Measurements from ENCODE around the gene ALG2. TPM values are rescaled to one million over a fixed set of nuclear protein-coding genes. Genes with fewer than 3 reads are reported as not detected.

The ALG2 gene
- total RNA-seq, 3 donors from 2014 or later (not counting 1 experiment from before 2014, with no cell fraction given), result 17.3 to 23.2 (median 20.7) TPM

GRCh38 chr9:99221266-99221620 is 499 bp downstream of the ALG2 start:
- Mint-ChIP-seq H3K27me3 (ENCODE audit: low read depth in 2 of 2) (no peaks in the 10 kb centered on the region), H3K27ac (peak overlapping the region; percentile 99 to 100), H3K4me1 (peaks cover 68 to 80% of the 10 kb centered on the region in 2 donors), H3K9me3 (no peaks in the 10 kb centered on the region), H3K4me3 (peak overlapping the region; percentile 99), H3K36me3 (peaks cover 10% of the 10 kb centered on the region)
- 0% methylated on average over 25 of the region's 25 CpGs for whole genome bisulfite sequencing (ENCODE audit: insufficient coverage)
- no peak for DNase-seq
- Histone ChIP-seq H3K27me3 (ENCODE audit: control insufficient read depth, insufficient read depth, low read length) (no peaks in the 10 kb centered on the region), H3K9me3 (ENCODE audit: control insufficient read depth, insufficient read depth, low read length) (no peaks in the 10 kb centered on the region), H3K4me3 (ENCODE audit: low read length) (peak overlapping the region; percentile 84), H3K36me3 (ENCODE audit: control insufficient read depth, insufficient read depth, low read length) (peaks cover 14% of the 10 kb centered on the region), H3K27ac (ENCODE audit: low read length) (peak overlapping the region; percentile 97), H3K4me1 (ENCODE audit: control insufficient read depth, insufficient read depth, low read length) (peaks cover 23% of the 10 kb centered on the region)
- intact Hi-C loops (cut with micrococcal nuclease), result loop anchor here (5.0 kb wide), 1 partner anchor 596 kb away; no protein-coding TSS in a partner anchor
- ATAC-seq, result no peak
- no peak for TF ChIP-seq CTCF (IDR thresholded peaks at IDR 0.05)

GRCh38 chr9:99220011-99220410 is 1.7 kb downstream of the ALG2 start:
- Mint-ChIP-seq H3K36me3 (peaks cover 10% of the 10 kb centered on the region), H3K4me1 (peaks cover 68 to 69% of the 10 kb centered on the region in 2 donors)

GRCh38 chr9:99216073-99216472 is 5.7 kb downstream of the ALG2 start:
- WGBS (ENCODE audit: insufficient coverage), result 96% methylated on average over 1 of the region's 1 CpG
- Histone ChIP-seq H3K4me3 (ENCODE audit: low read length) (no peak overlapping the region), H3K36me3 (ENCODE audit: control insufficient read depth, insufficient read depth, low read length) (peaks cover 7% of the 10 kb centered on the region), H3K9me3 (ENCODE audit: control insufficient read depth, insufficient read depth, low read length) (peaks cover 6% of the 10 kb centered on the region), H3K4me1 (ENCODE audit: control insufficient read depth, insufficient read depth, low read length) (peaks cover 9% of the 10 kb centered on the region), H3K27ac (ENCODE audit: low read length) (no peak overlapping the region), H3K27me3 (ENCODE audit: control insufficient read depth, insufficient read depth, low read length) (no peaks in the 10 kb centered on the region)
- DNase-seq, result no peak
- Mint-ChIP-seq H3K9me3 (no peaks in the 10 kb centered on the region), H3K4me1 (peaks cover 35 to 37% of the 10 kb centered on the region in 2 donors), H3K27ac (no peak overlapping the region), H3K4me3 (no peak overlapping the region), H3K36me3 (peaks cover 10% of the 10 kb centered on the region), H3K27me3 (ENCODE audit: low read depth in 2 of 2) (no peaks in the 10 kb centered on the region)
- ATAC-seq, result no peak
- intact Hi-C loops (cut with micrococcal nuclease), result no loop called here
- TF ChIP-seq CTCF (IDR thresholded peaks at IDR 0.05), result no peak

More at GRCh38 chr9:99220011-99220410, 1.7 kb downstream of the ALG2 start:
- Histone ChIP-seq H3K4me1 (ENCODE audit: control insufficient read depth, insufficient read depth, low read length) (peaks cover 23% of the 10 kb centered on the region), H3K9me3 (ENCODE audit: control insufficient read depth, insufficient read depth, low read length) (no peaks in the 10 kb centered on the region), H3K27ac (ENCODE audit: low read length) (no peak overlapping the region), H3K27me3 (ENCODE audit: control insufficient read depth, insufficient read depth, low read length) (no peaks in the 10 kb centered on the region), H3K36me3 (ENCODE audit: control insufficient read depth, insufficient read depth, low read length) (peaks cover 9% of the 10 kb centered on the region), H3K4me3 (ENCODE audit: low read length) (no peak overlapping the region)
- TF ChIP-seq CTCF (IDR thresholded peaks at IDR 0.05), result no peak
- H3K9me3 Mint-ChIP-seq, result no peaks in the 10 kb centered on the region
- H3K27me3 Mint-ChIP-seq (ENCODE audit: low read depth in 2 of 2), result no peaks in the 10 kb centered on the region
- DNase-seq (no peak), ATAC-seq (no peak)
- peak overlapping the region; percentile 69 for H3K4me3 Mint-ChIP-seq
- intact Hi-C loops (cut with micrococcal nuclease), result loop anchor here (5.0 kb wide), 1 partner anchor 597 kb away; no protein-coding TSS in a partner anchor
- 90% methylated on average over 2 of the region's 4 CpGs for WGBS (ENCODE audit: insufficient coverage)
- H3K27ac Mint-ChIP-seq, result peak overlapping the region; percentile 24 to 99

- Histone ChIP-seq H3K36me3 (ENCODE audit: control insufficient read depth, insufficient read depth, low read length) (peaks cover 7% of the 10 kb centered on the region), H3K9me3 (ENCODE audit: control insufficient read depth, insufficient read depth, low read length) (peaks cover 6% of the 10 kb centered on the region), H3K27ac (ENCODE audit: low read length) (no peak overlapping the region), H3K27me3 (ENCODE audit: control insufficient read depth, insufficient read depth, low read length) (no peaks in the 10 kb centered on the region), H3K4me3 (ENCODE audit: low read length) (no peak overlapping the region), H3K4me1 (ENCODE audit: control insufficient read depth, insufficient read depth, low read length) (no peaks in the 10 kb centered on the region)
- DNase-seq, result no peak
- peaks cover 0 to 6% of the 10 kb centered on the region in 2 donors for H3K27me3 Mint-ChIP-seq (ENCODE audit: low read depth in 2 of 2)
- H3K36me3 Mint-ChIP-seq, result peaks cover 18% of the 10 kb centered on the region
- WGBS (ENCODE audit: insufficient coverage), result 20% methylated on average over 1 of the region's 1 CpG
- no peak for TF ChIP-seq CTCF (IDR thresholded peaks at IDR 0.05)
- intact Hi-C loops (cut with micrococcal nuclease), result no loop called here
- H3K4me3 Mint-ChIP-seq, result no peak overlapping the region
- ATAC-seq, result no peak
- peaks cover 0 to 3% of the 10 kb centered on the region in 2 donors for H3K9me3 Mint-ChIP-seq
- H3K4me1 Mint-ChIP-seq, result peaks cover 11 to 14% of the 10 kb centered on the region in 2 donors
- H3K27ac Mint-ChIP-seq, result no peak overlapping the region
Observed at GRCh38 chr9:99213197-99213596, 8.5 kb downstream of the ALG2 start.

Measured in natural killer cell (primary cell).